Adrenal gland (tissue), 12 donors: ENCODE results near the gene SPATA19. TPM values are rescaled to one million over a fixed set of nuclear protein-coding genes. Genes with fewer than 3 reads are reported as not detected.

Experiments used
- DNase-seq, 7 donors: peaks; one replicate each; pipeline ENCODE4 v3.0.0-alpha.2; 2019 to 2020
- H3K27ac ChIP-seq, 5 donors: fragments of 200-600 bp; sonication (generic) in 4 of 5; 1 replicate in 3 of 5; 2 replicates in 2 of 5; pipeline versions ENCODE4 v1.5.1 to v1.8.0; 2016 to 2020; ENCODE audit warnings: mild to moderate bottlenecking in 1 of 5
- H3K27me3 ChIP-seq: fragments of 200-600 bp; 2 replicates; pipeline ENCODE4 v1.8.0; 2021
- H3K36me3 ChIP-seq, 2 donors: fragments of 200-600 bp; replicated peaks in 1 of 2; 1 replicate in 1 of 2; 2 replicates in 1 of 2; pipeline versions ENCODE4 v1.5.1 to v1.8.0; 2018 to 2022
- H3K4me1 ChIP-seq, 2 donors: fragments of 200-600 bp; replicated peaks in 1 of 2; 1 replicate in 1 of 2; 2 replicates in 1 of 2; pipeline versions ENCODE4 v1.5.1 to v1.8.0; 2018 to 2021
- H3K4me3 ChIP-seq, 4 donors: fragments of 200-600 bp; sonication (generic) in 3 of 4; one replicate each; pipeline ENCODE4 v1.5.1; 2016 to 2018
- H3K9me3 ChIP-seq, 3 donors: fragments of 200-600 bp; sonication (generic) in 1 of 3; replicated peaks in 1 of 3; 1 replicate in 2 of 3; 2 replicates in 1 of 3; pipeline versions ENCODE4 v1.5.1 to v1.8.0; 2016 to 2021
- CTCF ChIP-seq, 6 experiments: fragments of 450-650 bp in 4 of 6; fragments of 200-600 bp in 2 of 6; sonication (generic) in 1 of 6; IDR thresholded peaks; 1 replicate in 5 of 6; 2 replicates in 1 of 6; pipeline versions ENCODE4 v1.5.1 to v1.8.0; 2016 to 2021; ENCODE audit warnings: antibody characterized with exemption in 6 of 6, mild to moderate bottlenecking in 2 of 6, moderate library complexity in 1 of 6
- POLR2A ChIP-seq, 2 donors: fragments of 450-650 bp; IDR thresholded peaks; one replicate each; pipeline ENCODE4 v1.6.1; 2017; ENCODE audit warnings: antibody characterized with exemption in 2 of 2, mild to moderate bottlenecking in 2 of 2, moderate library complexity in 1 of 2
- WGBS, 4 donors: extraction: QIAGEN DNeasy Blood & Tissue Kit in 2 of 4; methylation state at CpG; one replicate each; pipeline versions ENCODE4 v1.1.5 to v1.1.7; 2013 to 2017; 5-methylcytosine and 5-hydroxymethylcytosine counted together
- intact Hi-C, 2 donors: fragments of 100-400 bp; cut with DNase I; formaldehyde crosslinking; loops; one replicate each; pipeline versions ENCODE4 v1.14.1 to v1.15.0; 2022 to 2023
- polyA plus RNA-seq, 3 donors: library from polyadenylated mRNA; stranded (reverse); fragments of 200-250 nt in 2 of 3; fragments of 350-450 nt in 1 of 3; fragmentation: Illumina TruSeq in 1 of 3; extraction: RNeasy Lipid Tissue Mini Kit (QIAGEN cat#74804) in 1 of 3; gene quantifications; one replicate each; pipeline ENCODE4 v1.2.3, GENCODE V29; 2013 to 2014
- total RNA-seq, 9 donors: library from RNA; depleted of rRNA in 4 of 9; stranded (reverse); fragments of >200 nt in 4 of 9; fragments of 120-200 nt in 1 of 9; fragmentation: NEBNext Ultra II Directional in 1 of 9; extraction: Animal tissue kit (Norgen Biotek cat#: 25700) in 1 of 9; gene quantifications; one replicate each; pipeline versions ENCODE4 v1.1.0 to v1.2.4, GENCODE V29; 2013 to 2023
- donor health status: healthy with polysubstance abuse.
- donor health status: Bipolar disorder and iron deficiency.
- donor health status: DM: yes; HTN: yes; CAD: no.
- donor health status: DM: no; HTN: no; CAD: no.
- donor health status: DM: no; HTN: no; CAD: no.
- donor health status: DM: yes; HTN: yes; CAD: no.

Gene SPATA19
- total and polyA plus RNA-seq, 12 donors, result not detected

GRCh38 chr11:133842730-133843129 lies 2.6 kb downstream of the SPATA19 start:
- Histone ChIP-seq H3K27ac (no peak overlapping the region), H3K36me3 (no peaks in the 10 kb centered on the region), H3K4me3 (no peak overlapping the region), H3K4me1 (no peaks in the 10 kb centered on the region), H3K27me3 (no peaks in the 10 kb centered on the region), H3K9me3 (no peaks in the 10 kb centered on the region)
- TF ChIP-seq CTCF (IDR thresholded peaks at IDR 0.05) (no peak), POLR2A (IDR thresholded peaks at IDR 0.05) (no peak)
- no peak for DNase-seq
- intact Hi-C loops, result no loop called here
- WGBS, 4 donors, result 48 to 64% (median 59%) methylated on average over 3 to 5 of the region's 5 CpGs

GRCh38 chr11:133842053-133842452 lies 3.3 kb downstream of the SPATA19 start:
- H3K9me3 ChIP-seq, result no peaks in the 10 kb centered on the region
- intact Hi-C loops, result no loop called here
- H3K27ac ChIP-seq, result no peak overlapping the region
- no peaks in the 10 kb centered on the region for H3K4me1 ChIP-seq
- 72 to 74% (median 74%) methylated on average over 6 to 7 of the region's 7 CpGs for WGBS, 4 donors
- no peak for DNase-seq
- no peaks in the 10 kb centered on the region for H3K36me3 ChIP-seq
- no peaks in the 10 kb centered on the region for H3K27me3 ChIP-seq
- H3K4me3 ChIP-seq, result no peak overlapping the region
- no peak for TF ChIP-seq CTCF (IDR thresholded peaks at IDR 0.05)
- TF ChIP-seq POLR2A (IDR thresholded peaks at IDR 0.05), result no peak

- H3K27ac ChIP-seq, result no peak overlapping the region
- H3K4me1 ChIP-seq, result no peaks in the 10 kb centered on the region
- no peaks in the 10 kb centered on the region for H3K36me3 ChIP-seq
- H3K9me3 ChIP-seq, result no peaks in the 10 kb centered on the region
- no peak for DNase-seq
- TF ChIP-seq CTCF (IDR thresholded peaks at IDR 0.05) (no peak), POLR2A (IDR thresholded peaks at IDR 0.05) (no peak)
- intact Hi-C loops, result no loop called here
- no peak overlapping the region for H3K4me3 ChIP-seq
- WGBS, 4 donors, result 68 to 75% (median 69%) methylated on average over 9 to 12 of the region's 12 CpGs
- H3K27me3 ChIP-seq, result no peaks in the 10 kb centered on the region
These were observed 3.9 kb downstream of the SPATA19 start for GRCh38 chr11:133841279-133842043.

- H3K27me3 ChIP-seq, result no peaks in the 10 kb centered on the region
- no peak overlapping the region for H3K4me3 ChIP-seq
- DNase-seq, result no peak
- TF ChIP-seq CTCF (IDR thresholded peaks at IDR 0.05) (no peak), POLR2A (IDR thresholded peaks at IDR 0.05) (no peak)
- WGBS, 4 donors, result 70 to 81% (median 78%) methylated on average over 5 to 7 of the region's 7 CpGs
- intact Hi-C loops, result no loop called here
- no peaks in the 10 kb centered on the region for H3K4me1 ChIP-seq
- no peaks in the 10 kb centered on the region for H3K36me3 ChIP-seq
- H3K27ac ChIP-seq, result no peak overlapping the region
- H3K9me3 ChIP-seq, result no peaks in the 10 kb centered on the region
These were observed 4.8 kb downstream of the SPATA19 start for GRCh38 chr11:133840479-133840941.
